Measurements from ENCODE around the gene RBFA. TPM values are rescaled to one million over a fixed set of nuclear protein-coding genes. Genes with fewer than 3 reads are reported as not detected.

The RBFA gene
- total and polyA plus RNA-seq, 4 donors: 16.1 to 32.1 (median 23.4) TPM

GRCh38 chr18:80002468-80002867, 31.8 kb upstream of the RBFA start:
- H3K27ac ChIP-seq (ENCODE audit: low read depth in 1 of 2, low read length in 1 of 2): no peak overlapping the region
- H3K9ac ChIP-seq (ENCODE audit: insufficient read depth in 1 of 2, low read length in 2 of 2): no peak overlapping the region
- no peaks in the 10 kb centered on the region for H3K36me3 ChIP-seq (ENCODE audit: control insufficient read depth in 4 of 4, insufficient read depth in 4 of 4, low read length in 4 of 4)
- no peaks in the 10 kb centered on the region for H3K27me3 ChIP-seq (ENCODE audit: control insufficient read depth in 3 of 3, insufficient read depth in 3 of 3, low read length in 2 of 3)
- DNase-seq: no peak
- ATAC-seq (ENCODE audit: insufficient read depth, low FRiP score): no peak
- no peak for TF ChIP-seq CTCF (IDR thresholded peaks at IDR 0.05; ENCODE audit: control extremely low read depth, extremely low read depth)
- H3K4me3 ChIP-seq: no peak overlapping the region
- 93 to 98% methylated on average over 5 of the region's 5 CpGs for WGBS, 2 donors
- peaks cover 0 to 15% (median 5%) of the 10 kb centered on the region in 4 donors for H3K9me3 ChIP-seq (ENCODE audit: control insufficient read depth in 4 of 4, insufficient read depth in 3 of 4, low read length in 3 of 4)
- no peaks in the 10 kb centered on the region for H3K4me1 ChIP-seq (ENCODE audit: control insufficient read depth in 5 of 5, insufficient read depth in 5 of 5, low read length in 5 of 5)

- no peak for ATAC-seq (ENCODE audit: insufficient read depth, low FRiP score)
- peaks cover 0 to 15% (median 7%) of the 10 kb centered on the region in 4 donors for H3K9me3 ChIP-seq (ENCODE audit: control insufficient read depth in 4 of 4, insufficient read depth in 3 of 4, low read length in 3 of 4)
- DNase-seq: no peak
- H3K9ac ChIP-seq (ENCODE audit: insufficient read depth in 1 of 2, low read length in 2 of 2): no peak overlapping the region
- H3K27me3 ChIP-seq (ENCODE audit: control insufficient read depth in 3 of 3, insufficient read depth in 3 of 3, low read length in 2 of 3): no peaks in the 10 kb centered on the region
- TF ChIP-seq CTCF (IDR thresholded peaks at IDR 0.05; ENCODE audit: control extremely low read depth, extremely low read depth): no peak
- WGBS, 2 donors: 87 to 92% methylated on average over 12 of the region's 12 CpGs
- peaks cover 0 to 4% (median 0%) of the 10 kb centered on the region in 4 donors for H3K36me3 ChIP-seq (ENCODE audit: control insufficient read depth in 4 of 4, insufficient read depth in 4 of 4, low read length in 4 of 4)
- no peaks in the 10 kb centered on the region for H3K4me1 ChIP-seq (ENCODE audit: control insufficient read depth in 5 of 5, insufficient read depth in 5 of 5, low read length in 5 of 5)
- H3K4me3 ChIP-seq: no peak overlapping the region
- no peak overlapping the region for H3K27ac ChIP-seq (ENCODE audit: low read depth in 1 of 2, low read length in 1 of 2)
Measured at GRCh38 chr18:80004600-80005342, 29.5 kb upstream of the RBFA start.

DNA sequence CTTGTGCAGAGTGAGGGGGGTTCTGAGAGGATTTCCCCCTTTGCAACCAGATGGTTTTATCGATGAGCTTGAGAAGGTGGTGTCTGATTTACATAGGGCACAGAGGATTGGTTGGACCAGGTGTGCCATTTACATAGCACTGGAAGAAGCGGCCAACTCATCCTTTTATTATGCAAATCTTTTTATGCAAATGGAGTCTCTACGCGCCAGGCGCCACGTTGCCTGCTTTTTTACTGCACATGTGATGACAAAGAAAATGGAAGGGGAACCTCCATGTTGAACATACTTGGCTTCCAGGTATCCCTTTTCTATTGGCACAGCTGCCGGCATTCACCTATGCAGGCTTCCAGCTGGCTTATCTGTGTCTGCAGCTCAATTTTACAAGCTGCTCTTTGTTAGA, 27.5 kb upstream of the RBFA start:
- H3K4me3 ChIP-seq: no peak overlapping the region
- 75 to 85% methylated on average over 7 of the region's 7 CpGs for WGBS, 2 donors
- ATAC-seq (ENCODE audit: insufficient read depth, low FRiP score): no peak
- no peak overlapping the region for H3K9ac ChIP-seq (ENCODE audit: insufficient read depth in 1 of 2, low read length in 2 of 2)
- H3K4me1 ChIP-seq (ENCODE audit: control insufficient read depth in 5 of 5, insufficient read depth in 5 of 5, low read length in 5 of 5): no peaks in the 10 kb centered on the region
- DNase-seq: no peak
- peaks cover 0 to 14% (median 5%) of the 10 kb centered on the region in 4 donors for H3K9me3 ChIP-seq (ENCODE audit: control insufficient read depth in 4 of 4, insufficient read depth in 3 of 4, low read length in 3 of 4)
- no peak overlapping the region for H3K27ac ChIP-seq (ENCODE audit: low read depth in 1 of 2, low read length in 1 of 2)
- peaks cover 0 to 8% (median 0%) of the 10 kb centered on the region in 4 donors for H3K36me3 ChIP-seq (ENCODE audit: control insufficient read depth in 4 of 4, insufficient read depth in 4 of 4, low read length in 4 of 4)
- H3K27me3 ChIP-seq (ENCODE audit: control insufficient read depth in 3 of 3, insufficient read depth in 3 of 3, low read length in 2 of 3): no peaks in the 10 kb centered on the region
- no peak for TF ChIP-seq CTCF (IDR thresholded peaks at IDR 0.05; ENCODE audit: control extremely low read depth, extremely low read depth)
